ENCODE results near the gene SMKR1.
"Not testable (repeated sequence)": the region's sequence is repeated elsewhere in the genome, so short reads cannot be mapped to it uniquely, and the experiment has no call there.

The SMKR1 gene

DNA sequence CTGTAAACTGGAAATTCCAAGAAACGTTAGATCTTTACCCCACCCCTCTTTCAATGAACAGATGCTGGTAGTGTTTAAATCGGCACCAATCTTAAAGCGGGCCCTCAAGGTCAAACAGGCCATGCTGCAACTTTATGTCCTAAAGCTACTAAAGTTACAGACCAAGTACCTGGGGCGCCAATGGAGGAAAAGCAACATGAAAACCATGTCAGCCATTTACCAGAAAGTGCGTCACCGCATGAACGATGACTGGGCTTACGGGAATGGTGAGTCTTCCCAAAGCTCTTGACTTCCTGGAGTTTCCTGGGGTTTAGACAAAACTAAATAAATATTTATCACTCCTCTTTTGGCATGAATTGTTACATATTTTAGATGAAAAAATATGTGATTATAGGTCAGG is 19.6 kb upstream of the SMKR1 start:
- no peak for DNase-seq (ENCODE audit: low read depth)

DNA sequence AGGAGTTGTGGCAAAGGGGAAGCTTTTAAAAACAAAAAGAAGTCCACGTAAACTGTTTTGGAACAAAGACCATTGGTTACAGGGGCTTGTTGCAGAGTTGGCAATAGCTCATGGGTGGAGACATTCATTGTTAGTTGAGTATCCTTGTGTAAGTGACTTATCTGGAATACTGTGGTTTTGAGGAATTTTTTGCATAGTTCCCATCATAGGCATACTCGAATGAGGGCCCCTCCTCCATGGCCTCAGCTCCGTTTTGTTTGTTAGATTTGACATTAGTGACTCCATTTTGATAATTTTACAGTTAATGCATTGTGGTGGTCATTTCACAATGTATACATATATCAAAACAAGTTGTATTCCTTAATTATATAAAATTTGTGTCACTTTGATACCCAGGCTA is 12.8 kb upstream of the SMKR1 start:
- no peak for DNase-seq (ENCODE audit: low read depth)

DNA sequence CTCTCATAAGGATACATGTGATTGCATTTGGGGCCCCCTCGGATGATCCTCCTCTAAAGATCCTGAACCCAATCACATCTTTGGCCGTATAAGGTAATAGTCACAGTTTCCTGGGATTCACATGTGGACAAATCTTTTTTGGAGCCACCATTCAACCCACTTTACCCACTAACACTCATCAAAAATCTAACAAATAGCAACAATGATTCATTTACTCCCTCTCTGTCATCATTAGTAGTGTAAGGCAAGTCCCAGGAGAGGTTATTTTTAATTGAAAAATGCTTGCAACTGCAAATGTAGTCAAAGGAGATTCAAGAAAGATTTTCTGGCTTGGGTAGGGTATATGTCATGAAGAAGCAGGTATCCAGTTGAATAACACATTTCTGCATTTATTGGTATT is 9.9 kb upstream of the SMKR1 start:
- DNase-seq (ENCODE audit: low read depth): no peak

DNA sequence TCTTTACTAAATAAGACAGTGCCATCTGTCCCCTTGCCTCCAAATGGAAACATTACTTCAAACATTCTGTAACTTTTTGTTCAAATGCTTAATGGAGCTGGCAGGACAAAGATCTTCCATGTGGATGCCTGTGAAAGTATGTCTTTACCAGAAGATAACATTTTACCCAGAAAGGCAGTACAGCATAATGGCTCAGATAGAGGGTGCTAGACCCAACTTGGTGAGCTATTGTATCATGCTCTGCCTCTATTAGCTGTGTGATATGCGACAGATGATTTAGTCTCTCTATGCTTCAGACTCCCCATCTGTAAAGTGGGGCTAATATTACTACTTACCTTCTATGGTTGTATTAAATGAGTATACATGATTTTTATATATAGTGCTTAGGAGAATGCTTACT is 8.8 kb upstream of the SMKR1 start:
- no peak for DNase-seq (ENCODE audit: low read depth)

DNA sequence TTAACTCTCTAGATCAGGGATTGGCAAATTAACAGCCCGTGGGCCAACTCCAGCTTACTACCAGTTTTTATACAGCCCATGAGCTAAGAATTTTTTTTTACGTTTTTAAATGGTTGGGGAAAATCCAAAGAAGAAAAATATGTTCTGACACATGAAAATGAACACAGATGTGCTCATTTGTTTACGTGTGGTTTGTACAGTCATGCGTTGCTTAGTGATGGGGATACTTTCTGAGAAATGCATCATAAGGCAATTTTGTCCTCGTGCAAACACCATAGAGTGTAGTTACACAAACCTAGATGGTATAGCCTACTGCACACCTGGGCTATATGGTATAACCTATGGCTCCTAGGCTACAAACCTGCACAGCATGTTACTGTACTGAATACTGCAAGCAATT is 8.3 kb upstream of the SMKR1 start:
- no peak for DNase-seq (ENCODE audit: low read depth)

DNA sequence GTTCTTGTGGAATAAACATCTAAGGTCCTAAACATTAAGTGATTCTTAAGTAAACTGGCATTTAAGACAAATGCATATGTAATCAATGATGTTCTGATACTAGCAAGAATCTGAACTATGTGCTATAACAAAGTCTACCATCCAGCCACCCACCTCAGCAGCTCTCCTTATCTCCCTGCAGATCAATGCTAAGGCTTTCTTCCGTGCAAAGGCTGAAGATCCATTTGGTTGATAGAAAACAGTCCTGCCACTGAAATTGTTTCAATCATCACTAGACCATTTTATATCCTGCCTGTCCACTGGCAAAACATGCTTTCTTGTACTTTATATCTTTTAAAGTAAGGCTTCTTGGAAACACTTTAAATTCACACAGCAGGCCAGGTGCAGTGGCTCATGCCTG is 6.3 kb upstream of the SMKR1 start:
- DNase-seq (ENCODE audit: low read depth): no peak

DNA sequence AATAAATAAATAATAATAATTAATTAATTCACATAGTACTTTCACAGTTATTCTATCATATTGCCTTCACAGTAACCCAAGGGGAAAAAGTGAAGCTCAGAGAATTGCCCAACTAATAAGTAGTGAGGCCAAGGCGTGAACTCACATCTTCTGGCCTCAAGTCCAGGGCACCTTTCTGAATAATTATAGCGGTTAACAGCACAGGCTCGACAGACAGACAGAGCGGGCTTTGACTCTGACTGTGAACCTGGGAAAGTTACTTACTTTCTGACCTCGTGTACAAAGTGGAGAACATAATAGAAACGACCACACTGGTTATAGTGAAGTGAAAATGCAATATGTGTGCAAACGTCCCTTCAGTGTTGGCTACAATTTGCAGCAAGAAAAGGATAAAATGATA is 5.7 kb upstream of the SMKR1 start:
- DNase-seq (ENCODE audit: low read depth): no peak

DNA sequence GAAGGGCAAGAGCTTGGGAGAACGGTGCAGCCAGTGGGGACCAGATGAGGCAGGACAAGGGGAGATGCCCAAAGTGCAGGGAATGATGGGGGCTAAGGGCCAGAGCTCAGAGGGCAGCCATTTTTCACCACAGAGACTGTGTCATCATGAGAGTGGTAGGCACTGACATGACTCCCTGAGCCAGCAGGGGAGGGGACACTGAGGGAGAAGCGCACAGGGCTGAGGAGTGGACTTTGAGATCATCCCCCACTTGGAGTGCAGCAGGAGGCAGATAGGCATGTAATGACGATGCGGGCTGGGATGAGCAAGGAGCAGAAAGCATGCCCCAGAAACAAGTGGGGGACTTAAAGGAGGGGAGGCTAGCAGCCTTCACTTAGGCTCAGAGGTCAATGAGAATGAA is 5.2 kb upstream of the SMKR1 start:
- DNase-seq (ENCODE audit: low read depth): no peak

DNA sequence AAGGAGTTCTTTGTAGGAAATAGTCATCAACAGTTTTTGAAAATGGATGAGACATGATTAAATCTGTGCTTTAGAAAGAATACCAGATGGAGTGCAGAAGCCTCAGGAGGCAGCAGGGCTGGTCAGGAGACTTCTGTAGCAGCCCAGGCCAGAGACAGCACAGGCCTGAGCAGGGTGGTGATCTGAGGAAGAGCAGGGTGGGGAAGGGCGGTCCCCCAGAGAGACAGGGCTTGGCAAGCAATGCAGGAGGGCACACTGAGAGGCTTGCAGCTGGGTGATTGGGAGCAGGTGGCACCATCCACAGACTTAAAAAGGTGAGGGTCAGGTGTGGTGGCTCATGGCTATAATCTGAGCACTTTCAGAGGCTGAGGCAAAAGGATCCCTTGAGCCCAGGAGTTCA is 4.3 kb upstream of the SMKR1 start:
- DNase-seq (ENCODE audit: low read depth): no peak

DNA sequence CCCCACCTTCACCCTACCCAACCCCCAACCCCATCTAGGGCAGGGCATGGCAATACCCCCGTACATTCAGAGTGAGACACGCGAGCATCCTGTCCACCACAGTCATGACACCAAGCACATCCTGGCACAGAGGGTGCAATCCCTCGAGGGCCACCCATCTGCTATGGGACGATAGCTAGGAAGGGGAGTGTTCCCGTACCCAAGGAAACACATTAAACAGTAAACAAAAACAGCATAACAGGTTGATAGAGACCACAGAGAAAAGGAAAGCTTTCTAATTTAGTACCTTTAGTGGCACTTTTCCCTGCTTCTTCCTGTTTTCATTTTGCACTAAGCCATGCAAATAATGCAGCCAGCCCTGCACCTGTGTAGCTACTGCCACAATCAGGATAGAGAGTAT is 2.3 kb upstream of the SMKR1 start:
- DNase-seq (ENCODE audit: low read depth): no peak

DNA sequence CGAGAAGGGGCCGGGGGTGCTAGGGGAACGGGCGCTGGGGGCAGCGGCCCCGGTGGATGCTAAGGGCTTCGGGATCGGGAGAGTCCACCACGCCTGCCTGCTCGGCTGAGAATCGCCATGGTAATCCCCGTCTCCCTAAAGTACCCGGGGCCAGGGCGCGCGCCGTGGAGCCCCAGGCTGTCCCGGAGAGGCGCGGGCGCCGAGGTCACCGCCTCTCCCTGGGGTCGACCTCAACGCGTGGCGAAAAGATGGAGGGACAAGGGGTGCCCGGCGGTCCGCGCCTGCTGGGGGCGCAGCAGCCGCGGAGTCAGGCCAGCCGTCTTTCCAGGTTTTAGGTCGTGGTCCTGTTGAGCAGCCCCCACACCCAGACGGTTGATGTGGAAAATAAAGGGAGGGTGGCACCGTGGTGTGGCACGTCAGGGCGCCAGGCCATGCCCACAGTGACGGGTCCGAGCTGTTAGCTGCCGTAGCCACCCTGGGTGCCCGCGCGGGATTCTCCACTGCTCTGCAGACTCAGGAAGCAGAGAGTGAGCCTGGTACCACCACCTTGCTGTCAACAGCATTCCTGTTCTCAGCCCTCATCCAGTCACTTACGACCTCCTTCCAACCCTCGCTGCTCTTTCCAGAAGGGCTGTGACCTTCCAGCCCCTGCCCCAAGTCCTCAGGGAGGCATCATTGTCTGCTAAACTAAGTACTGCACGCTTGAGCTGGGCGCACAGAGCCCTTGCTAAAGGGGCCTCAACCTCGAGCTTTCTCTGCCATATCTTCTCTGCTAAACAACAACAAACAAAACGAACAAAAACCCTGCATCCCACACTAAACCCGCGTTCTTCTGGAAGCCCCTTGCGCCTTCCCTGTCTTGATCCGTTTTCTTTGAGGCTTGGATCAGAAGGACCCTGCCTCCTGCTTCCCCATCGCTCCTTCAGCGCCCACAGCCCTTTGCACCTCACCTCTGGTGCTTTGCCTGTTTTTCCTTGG is 666 bp downstream of the SMKR1 start:
- DNase-seq (ENCODE audit: low read depth): no peak

DNA sequence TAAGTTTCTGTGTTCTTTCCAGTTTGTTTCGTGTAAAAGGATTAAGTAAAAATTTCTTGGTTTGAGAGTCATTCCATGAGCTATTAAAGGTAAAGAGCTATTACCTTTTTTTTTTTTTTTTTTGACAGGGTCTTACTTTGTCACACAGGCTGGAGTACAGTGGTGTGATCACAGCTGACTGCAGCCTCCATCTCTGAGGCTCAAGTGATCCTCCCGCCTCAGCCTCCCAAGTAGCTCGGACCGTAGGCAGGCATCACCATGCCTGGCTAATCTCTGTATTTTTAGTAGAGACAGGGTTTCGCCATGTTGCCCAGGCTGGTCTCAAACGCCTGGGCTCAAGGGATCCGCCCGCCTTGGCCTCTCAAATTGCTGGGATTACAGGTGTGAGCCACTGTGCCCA is 1.4 kb downstream of the SMKR1 start:
- no peak for DNase-seq (ENCODE audit: low read depth)

DNA sequence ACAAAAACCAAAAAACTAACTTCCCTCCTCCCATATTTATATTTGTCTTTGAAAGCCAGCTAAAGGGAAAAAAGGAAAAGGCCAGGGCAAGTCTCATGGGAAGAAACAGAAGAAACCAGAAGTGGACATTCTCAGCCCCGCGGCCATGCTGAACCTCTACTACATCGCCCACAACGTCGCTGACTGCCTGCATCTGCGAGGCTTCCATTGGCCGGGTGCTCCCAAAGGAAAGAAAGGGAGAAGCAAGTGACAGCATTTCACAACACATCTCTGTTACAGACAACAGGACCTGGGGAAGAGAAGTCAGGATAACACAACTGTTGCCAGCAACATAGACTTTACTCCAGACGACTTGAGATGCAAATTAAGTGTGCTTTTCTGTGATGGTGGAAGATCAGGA is 9.9 kb downstream of the SMKR1 start:
- DNase-seq (ENCODE audit: low read depth): no peak

DNA sequence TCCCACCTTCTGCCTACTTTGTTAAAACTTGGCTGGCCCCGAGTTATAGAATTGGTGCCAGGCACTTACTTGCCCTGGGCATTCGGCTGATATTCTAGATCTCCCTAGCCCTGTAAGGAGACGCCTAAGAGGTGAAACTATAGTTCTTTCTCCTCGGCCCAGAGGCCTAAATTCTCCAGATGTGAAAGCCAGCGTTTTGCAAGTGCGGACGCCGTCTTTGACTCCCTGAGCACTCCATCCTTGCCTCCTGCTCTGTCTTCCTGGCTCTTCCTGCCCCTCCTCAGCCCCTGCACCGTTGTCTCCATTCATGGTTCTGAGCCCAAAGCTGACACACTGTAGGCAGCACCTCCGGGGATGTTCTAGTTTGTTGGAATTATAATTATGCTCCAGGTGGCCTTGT is 11.2 kb downstream of the SMKR1 start:
- no peak for DNase-seq (ENCODE audit: low read depth)

DNA sequence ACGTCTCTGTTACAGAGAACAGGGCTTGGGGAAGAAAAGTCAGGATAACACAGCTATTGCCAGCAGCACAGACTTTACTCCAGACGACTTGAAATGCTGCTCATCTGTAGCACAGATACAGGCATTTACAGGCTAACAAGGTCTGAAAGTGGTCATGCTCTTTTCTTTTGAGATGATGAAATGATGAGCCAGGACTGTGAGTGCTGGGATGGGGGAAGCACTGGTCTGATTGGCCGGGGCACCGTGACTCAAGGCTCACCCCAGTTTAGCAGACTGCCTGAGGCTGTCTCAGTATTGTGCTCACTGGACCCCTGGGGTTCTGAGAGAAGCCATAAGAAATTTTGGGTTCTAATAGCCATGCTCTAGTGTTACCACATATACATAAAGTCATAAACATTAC is 12.4 kb downstream of the SMKR1 start:
- no peak for DNase-seq (ENCODE audit: low read depth)

DNA sequence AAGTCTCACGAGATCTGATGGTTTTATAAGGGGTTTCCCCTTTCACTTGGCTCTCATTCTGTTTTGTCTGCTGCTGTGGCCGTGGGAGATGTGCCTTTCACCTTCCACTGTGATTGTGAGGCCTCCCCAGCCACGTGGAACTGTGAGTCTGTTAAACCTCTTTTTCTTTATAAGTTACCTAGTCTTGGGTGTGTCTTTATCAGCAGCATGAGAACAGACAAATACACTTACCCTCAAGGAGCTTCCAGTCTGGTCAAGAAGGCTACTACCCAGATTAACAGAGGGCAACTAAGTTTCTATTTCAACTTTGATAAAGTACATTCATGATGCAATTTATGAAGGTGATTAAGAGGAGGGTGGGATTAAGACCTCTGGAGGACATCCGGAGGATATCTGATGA is 13.1 kb downstream of the SMKR1 start:
- DNase-seq (ENCODE audit: low read depth): no peak

DNA sequence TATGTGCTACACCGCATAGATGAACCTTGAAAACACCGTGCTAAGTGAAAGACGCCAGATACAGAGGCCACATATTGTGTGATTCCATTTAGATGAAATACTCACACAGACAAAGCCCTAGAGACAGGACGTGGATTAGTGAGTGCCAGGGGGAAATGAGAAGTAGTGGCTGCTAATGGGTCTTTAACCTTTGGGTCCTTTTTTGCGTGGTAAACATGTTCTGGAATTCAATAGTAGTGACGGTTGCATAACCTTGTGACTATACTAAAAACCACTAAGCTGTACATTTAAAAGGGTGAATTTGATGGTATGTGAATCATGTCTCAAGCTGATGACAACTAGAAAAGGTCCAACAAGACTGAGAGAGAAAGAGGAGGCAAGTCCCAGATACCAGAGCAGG is 15.6 kb downstream of the SMKR1 start:
- DNase-seq (ENCODE audit: low read depth): no peak

DNA sequence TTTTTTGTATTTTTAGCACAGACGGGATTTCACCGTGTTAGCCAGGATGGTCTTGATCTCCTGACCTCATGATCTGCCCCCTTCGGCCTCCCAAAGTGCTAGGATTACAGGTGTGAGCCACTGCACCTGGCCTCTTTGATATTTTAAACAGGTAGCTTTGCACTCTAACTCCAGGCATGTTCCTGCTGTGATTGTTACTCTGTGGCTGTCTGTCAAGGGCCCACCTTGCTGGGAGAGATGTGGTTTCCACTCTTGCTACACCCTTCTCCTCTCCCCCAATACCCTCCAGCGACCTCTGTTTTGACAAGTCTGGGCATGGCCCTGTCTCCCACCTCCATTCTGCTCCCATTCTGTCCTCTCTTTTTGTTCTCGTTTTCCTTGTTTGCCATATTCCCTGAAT is 17.1 kb downstream of the SMKR1 start:
- no peak for DNase-seq (ENCODE audit: low read depth)

DNA sequence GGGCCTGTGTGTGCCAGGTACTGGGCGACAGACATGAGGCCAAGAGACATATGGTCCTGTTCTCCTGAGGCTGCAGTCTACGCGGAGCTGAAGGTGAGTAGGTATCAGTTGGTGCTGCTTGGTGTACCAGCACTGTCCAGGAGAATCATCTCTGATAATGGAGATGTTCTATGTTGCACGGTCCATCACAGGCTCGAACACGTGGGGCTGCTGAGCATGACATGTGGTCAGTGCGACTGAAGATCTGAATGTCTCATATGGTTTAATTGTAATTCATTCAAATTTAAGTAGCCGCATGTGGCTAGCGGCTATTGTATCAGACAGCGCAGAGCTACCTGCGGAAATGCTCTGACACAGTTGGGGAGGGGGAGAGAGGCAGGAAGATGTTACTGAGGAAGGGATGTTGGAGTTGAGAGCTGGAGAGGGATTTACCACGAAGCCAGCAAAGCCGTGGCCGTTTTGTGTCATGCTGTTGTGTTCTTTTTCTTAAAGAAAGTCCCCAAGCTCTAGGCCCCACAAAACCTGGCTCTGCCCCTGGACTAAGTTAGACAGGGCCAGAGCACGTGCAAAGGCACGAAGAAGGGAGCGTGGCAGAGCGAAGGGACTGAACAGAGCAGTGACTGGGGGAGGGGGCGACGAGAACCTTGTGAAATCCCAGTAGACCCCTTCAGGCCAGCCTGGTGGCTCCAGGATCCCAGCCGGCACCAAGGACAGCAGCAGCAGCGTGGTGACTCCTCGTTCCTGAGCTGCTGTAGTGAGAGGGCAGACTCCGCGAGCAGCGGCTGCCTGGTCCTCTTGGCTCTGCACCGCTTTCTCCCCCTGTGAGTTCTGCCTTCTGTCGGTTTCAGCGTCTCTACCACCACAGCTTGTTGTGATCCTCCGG is 20.0 kb downstream of the SMKR1 start:
- no peak for DNase-seq (ENCODE audit: low read depth)

DNA sequence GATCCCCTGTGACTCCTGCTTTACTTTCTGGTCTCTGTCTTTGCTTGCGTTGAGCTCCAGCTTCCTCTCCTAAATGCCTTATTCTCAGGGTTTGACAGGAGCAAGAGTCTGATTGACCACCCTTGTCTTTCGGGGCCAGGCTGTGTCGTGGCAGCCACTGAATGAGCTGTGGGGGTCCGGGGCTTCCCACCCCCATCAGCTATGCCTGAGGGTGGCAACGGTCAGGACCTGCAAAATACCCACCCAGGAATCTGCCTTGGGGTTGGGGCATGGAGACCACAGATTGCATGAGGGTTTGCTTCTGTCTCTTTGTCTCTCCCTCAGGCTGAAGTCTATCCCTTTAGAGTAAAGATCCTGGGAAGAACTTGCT is 20.6 kb downstream of the SMKR1 start:
- no peak for DNase-seq (ENCODE audit: low read depth)

DNA sequence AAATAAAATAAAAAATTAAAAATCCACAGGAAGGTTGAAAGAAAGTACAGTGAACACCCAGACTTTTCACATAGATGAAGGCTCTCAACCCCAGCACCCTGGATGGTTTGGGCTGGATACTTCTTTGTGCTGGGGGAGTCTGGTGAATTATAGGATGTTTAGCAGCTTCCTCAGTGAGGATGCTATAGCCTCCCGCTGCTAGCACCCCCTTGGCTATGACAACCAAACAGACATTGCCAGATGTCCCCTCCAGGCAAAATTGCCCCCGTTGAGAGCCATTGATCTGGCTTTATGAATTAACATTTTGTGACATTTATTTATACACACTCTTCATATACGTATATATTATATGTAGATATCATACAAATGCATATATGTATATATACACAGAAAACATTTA is 21.6 kb downstream of the SMKR1 start:
- no peak for DNase-seq (ENCODE audit: low read depth)

DNA sequence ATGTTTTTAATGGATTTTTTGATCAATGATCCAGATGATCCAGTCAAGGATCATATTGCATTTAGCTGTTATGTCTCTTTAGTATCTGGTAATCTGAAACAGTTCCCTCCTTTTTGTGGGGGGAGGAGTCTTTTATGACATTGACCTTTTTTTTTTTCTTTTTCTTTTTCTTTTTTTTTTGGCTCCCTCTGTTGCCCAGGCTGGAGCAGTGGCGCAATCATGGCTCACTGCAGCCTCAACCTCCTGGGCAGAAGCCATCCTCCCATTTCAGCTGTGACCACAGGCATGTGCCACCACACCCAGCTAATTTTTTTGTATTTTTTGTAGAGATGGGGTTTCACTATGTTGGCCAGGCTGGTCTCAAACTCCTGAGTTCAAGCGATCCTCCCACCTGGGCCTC is 22.1 kb downstream of the SMKR1 start:
- DNase-seq (ENCODE audit: low read depth): not testable (repeated sequence)

DNA sequence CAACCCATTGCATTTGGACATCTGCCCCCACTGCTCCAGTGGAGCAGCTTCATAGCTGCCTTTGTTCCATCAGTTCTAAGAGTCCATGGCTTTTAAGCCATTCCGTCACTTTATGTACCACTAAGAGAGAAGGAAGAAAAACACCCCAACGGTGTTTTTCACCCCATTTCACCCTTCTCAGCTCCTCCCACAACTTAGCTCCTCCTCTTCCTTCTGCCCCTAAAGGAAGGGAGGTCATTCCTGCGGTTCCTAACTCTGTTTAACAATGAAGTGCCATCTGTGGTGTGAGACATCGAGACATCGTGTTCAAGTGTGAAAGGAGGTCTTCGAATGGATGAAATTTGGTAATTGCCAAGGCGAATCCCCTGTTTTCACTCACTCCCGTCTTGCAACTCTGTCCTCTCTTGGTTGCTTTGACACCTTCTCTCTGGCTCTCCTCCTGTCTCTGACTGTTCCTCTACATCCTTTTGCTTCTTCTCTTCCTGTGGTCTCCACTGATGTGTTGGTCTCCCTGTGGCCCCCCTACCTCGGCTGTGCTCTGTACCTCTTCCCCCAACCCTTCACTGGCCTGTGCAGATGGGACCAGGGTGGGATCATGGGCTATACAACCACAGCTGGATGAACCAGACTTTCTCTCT is 23.0 kb downstream of the SMKR1 start:
- DNase-seq (ENCODE audit: low read depth): no peak
